ENCODE measurements around the gene MARCHF11. TPM values are rescaled to one million over a fixed set of nuclear protein-coding genes. Genes with fewer than 3 reads are reported as not detected.

The MARCHF11 gene
- total RNA-seq, 1 experiment from 2014 or later: not detected

DNA sequence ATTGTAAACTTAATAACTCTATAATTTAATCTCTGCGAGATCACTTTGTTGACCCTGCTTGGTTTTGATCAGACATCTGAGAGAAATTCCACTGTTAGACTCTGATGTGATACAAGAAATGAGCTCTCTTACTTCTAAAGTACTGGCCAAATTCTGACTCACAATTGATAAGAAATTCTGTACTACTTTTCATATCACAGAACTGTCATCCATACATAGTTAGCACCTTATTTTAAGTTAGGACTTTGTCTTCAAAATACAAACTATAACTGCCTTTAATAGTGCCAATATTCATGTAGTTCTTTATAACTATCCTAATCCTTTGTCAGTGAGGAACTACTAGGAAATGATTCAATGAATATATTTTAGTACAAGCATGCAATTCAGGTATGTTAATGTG lies 23.4 kb downstream of the MARCHF11 start:
- no peak overlapping the region for H3K4me2 ChIP-seq (ENCODE audit: low read length)
- RAD21 ChIA-PET (ENCODE audit: low non-redundant PET in 1 of 2, low total read pairs in 2 of 2, uncharacterized antibody in 2 of 2, unreplicated experiment in 2 of 2): no interaction called here
- POLR2A ChIA-PET: no interaction called here
- BruUV-seq (replicated peaks): no TSS peak
- no peak for DNase-seq (ENCODE audit: low read depth, low spot score)
- intact Hi-C loops (cut with micrococcal nuclease): no loop called here
- H3K27ac ChIP-seq (ENCODE audit: low read depth, low read length): no peak overlapping the region
- no peaks in the 10 kb centered on the region for H3K27me3 ChIP-seq (ENCODE audit: insufficient read depth, low read length)
- H4K20me1 ChIP-seq (ENCODE audit: insufficient read depth): no peaks in the 10 kb centered on the region
- TF ChIP-seq CEBPB (IDR thresholded peaks at IDR 0.05; ENCODE audit: low read depth) (no peak), FOSL1 (IDR thresholded peaks at IDR 0.05; ENCODE audit: low read depth) (no peak), ZNF274 (IDR thresholded peaks at IDR 0.05; ENCODE audit: low read depth, low read length) (no peak), CBX3 (IDR thresholded peaks at IDR 0.05; ENCODE audit: low read depth) (no peak), POLR2AphosphoS5 (IDR thresholded peaks at IDR 0.05; ENCODE audit: low read depth, low read length) (no peak)
- TF ChIP-seq, protein P1, sequence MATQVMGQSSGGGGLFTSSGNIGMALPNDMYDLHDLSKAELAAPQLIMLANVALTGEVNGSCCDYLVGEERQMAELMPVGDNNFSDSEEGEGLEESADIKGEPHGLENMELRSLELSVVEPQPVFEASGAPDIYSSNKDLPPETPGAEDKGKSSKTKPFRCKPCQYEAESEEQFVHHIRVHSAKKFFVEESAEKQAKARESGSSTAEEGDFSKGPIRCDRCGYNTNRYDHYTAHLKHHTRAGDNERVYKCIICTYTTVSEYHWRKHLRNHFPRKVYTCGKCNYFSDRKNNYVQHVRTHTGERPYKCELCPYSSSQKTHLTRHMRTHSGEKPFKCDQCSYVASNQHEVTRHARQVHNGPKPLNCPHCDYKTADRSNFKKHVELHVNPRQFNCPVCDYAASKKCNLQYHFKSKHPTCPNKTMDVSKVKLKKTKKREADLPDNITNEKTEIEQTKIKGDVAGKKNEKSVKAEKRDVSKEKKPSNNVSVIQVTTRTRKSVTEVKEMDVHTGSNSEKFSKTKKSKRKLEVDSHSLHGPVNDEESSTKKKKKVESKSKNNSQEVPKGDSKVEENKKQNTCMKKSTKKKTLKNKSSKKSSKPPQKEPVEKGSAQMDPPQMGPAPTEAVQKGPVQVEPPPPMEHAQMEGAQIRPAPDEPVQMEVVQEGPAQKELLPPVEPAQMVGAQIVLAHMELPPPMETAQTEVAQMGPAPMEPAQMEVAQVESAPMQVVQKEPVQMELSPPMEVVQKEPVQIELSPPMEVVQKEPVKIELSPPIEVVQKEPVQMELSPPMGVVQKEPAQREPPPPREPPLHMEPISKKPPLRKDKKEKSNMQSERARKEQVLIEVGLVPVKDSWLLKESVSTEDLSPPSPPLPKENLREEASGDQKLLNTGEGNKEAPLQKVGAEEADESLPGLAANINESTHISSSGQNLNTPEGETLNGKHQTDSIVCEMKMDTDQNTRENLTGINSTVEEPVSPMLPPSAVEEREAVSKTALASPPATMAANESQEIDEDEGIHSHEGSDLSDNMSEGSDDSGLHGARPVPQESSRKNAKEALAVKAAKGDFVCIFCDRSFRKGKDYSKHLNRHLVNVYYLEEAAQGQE (IDR thresholded peaks at IDR 0.05; ENCODE audit: low read depth): no peak
- H3K9me3 ChIP-seq (ENCODE audit: control insufficient read depth in 1 of 2, insufficient read depth in 1 of 2, low read depth in 1 of 2, low read length in 2 of 2): 0 out of 4 replicates have a peak, but pooled peaks cover 0 to 3% of the 10 kb centered on the region in 2 experiments
- no peak for ATAC-seq
- no peaks in the 10 kb centered on the region; a peak in 1 of 4 replicates for H3K36me3 ChIP-seq (ENCODE audit: control insufficient read depth in 1 of 2, insufficient read depth in 2 of 2, low read length in 2 of 2)
- CTCF ChIA-PET: no interaction called here
- H3K9ac ChIP-seq (ENCODE audit: low read length): no peak overlapping the region
- H3K4me3 ChIP-seq (replicated peaks in 1 of 2; ENCODE audit: low read depth in 1 of 2, low read length in 2 of 2): no peak overlapping the region
- H3K9me2 ChIP-seq (ENCODE audit: insufficient read depth): no peaks in the 10 kb centered on the region
- no peak overlapping the region for H2AFZ ChIP-seq (ENCODE audit: low read depth, low read length, poor library complexity, severe bottlenecking)
- H3K4me1 ChIP-seq (ENCODE audit: control insufficient read depth in 1 of 2, insufficient read depth in 2 of 2, low read length in 2 of 2): no peaks in the 10 kb centered on the region
- H3K79me2 ChIP-seq (ENCODE audit: insufficient read depth, low read length): no peaks in the 10 kb centered on the region

Measured in HCT116 (cell line).